GM10266 (cell line): ENCODE results near the gene MACF1.

Experiments used
- DNase-seq: peaks from one replicate; pipeline ENCODE4 v3.0.0; 2012; ENCODE audit errors: extremely low spot score
- TF ChIP-seq, protein P1 (sequence below): IDR thresholded peaks from 2 replicates; pipeline ENCODE4 v1.5.1; 2012; ENCODE audit warnings: mild to moderate bottlenecking, low read depth; ENCODE audit not compliant: control insufficient read depth, insufficient read depth; ENCODE audit errors: missing control alignments

MACF1 gene

DNA sequence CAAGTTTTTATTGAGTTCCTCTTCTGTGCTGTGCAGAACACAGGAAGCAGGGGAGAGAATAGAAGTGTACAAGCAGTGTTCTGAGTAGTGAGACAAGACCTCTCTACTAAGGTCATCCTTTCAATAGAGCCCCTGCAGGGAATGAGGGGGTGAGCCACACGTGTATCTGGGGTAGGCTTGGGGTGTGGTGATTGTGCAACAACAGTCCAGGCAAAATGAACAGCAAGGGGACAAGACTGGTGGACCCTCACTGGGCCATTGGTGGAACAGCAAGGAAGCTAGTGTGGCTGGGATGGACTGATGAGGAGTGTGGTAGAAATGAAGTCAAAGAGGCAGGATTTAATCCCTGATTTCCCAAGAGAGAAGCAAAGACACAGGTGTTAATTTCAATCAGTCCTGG, 278.8 kb downstream of the MACF1 start:
- DNase-seq = no peak
- TF ChIP-seq, protein P1, sequence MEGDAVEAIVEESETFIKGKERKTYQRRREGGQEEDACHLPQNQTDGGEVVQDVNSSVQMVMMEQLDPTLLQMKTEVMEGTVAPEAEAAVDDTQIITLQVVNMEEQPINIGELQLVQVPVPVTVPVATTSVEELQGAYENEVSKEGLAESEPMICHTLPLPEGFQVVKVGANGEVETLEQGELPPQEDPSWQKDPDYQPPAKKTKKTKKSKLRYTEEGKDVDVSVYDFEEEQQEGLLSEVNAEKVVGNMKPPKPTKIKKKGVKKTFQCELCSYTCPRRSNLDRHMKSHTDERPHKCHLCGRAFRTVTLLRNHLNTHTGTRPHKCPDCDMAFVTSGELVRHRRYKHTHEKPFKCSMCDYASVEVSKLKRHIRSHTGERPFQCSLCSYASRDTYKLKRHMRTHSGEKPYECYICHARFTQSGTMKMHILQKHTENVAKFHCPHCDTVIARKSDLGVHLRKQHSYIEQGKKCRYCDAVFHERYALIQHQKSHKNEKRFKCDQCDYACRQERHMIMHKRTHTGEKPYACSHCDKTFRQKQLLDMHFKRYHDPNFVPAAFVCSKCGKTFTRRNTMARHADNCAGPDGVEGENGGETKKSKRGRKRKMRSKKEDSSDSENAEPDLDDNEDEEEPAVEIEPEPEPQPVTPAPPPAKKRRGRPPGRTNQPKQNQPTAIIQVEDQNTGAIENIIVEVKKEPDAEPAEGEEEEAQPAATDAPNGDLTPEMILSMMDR = no peak

DNA sequence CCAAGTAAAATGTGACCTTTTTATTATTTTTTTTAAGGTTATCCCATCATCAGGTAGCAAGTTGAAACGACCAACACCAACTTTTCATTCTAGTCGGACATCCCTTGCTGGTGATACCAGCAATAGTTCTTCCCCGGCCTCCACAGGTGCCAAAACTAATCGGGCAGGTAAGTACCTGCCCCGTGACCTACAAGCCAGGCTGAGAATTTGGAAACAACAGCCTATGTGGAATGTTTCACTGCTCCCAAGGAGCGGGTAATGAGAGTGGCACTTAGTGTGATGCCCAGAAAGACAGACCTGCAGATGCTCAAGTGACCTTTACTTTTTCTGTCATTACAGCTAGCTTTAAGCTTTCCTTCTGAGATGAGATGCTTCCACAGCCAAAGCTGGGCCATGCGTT, 280.1 kb downstream of the MACF1 start:
- no peak for DNase-seq
- TF ChIP-seq, protein P1 = no peak

DNA sequence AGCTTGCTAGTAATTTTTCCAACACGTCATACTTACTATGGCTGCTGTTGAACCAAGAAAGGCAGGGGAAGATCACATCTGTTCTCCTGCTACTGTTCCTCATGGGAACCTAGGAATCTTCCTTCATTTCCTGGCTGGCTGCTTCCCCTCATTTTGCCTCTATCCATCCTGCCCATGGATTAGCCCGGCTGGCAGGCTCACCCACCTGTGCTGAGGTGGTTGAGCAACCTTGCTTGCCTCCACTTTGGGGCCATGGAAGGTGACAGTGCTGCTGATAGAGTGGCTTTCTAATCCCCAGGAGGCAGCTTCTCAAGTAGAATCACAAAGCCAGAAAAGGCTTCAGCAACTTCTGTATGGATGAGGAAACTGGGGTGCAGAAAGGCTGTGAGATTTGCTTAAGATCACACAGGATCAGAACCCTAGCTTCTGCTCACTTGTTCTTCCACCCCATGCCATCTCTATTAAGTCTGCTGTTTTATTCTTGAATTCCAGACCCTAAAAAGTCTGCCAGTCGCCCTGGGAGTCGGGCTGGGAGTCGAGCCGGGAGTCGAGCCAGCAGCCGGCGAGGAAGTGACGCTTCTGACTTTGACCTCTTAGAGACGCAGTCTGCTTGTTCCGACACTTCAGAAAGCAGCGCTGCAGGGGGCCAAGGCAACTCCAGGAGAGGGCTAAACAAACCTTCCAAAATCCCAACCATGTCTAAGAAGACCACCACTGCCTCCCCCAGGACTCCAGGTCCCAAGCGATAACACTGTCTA, 280.7 kb downstream of the MACF1 start:
- TF ChIP-seq, protein P1 = no peak
- no peak for DNase-seq

DNA sequence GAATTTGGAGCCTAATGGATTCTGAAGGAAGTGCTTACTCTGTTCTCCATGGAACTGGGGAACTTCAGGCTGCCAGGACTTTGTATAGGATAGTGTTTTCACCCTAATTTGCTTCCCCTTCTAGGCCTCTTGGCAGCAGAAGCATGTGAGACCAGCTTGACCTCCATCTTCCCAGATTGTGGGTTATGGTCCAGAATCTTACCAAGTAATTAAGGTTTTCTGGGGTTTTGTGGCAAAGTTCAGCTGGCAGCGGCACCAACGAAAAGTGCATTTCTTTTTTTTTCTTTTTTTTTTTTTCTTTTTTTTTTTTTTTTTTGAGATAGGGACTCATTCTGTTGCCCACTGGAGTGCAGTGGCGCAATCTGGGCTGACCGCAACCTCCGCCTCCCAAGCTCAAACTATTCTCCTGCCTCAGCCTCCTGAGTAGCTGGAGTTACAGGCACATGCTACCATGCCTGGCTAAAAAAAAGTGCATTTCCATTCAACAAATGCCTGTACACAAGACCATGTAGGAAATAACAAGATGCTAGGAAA, 283.6 kb downstream of the MACF1 start:
- TF ChIP-seq, protein P1 = no peak
- DNase-seq = no peak

DNA sequence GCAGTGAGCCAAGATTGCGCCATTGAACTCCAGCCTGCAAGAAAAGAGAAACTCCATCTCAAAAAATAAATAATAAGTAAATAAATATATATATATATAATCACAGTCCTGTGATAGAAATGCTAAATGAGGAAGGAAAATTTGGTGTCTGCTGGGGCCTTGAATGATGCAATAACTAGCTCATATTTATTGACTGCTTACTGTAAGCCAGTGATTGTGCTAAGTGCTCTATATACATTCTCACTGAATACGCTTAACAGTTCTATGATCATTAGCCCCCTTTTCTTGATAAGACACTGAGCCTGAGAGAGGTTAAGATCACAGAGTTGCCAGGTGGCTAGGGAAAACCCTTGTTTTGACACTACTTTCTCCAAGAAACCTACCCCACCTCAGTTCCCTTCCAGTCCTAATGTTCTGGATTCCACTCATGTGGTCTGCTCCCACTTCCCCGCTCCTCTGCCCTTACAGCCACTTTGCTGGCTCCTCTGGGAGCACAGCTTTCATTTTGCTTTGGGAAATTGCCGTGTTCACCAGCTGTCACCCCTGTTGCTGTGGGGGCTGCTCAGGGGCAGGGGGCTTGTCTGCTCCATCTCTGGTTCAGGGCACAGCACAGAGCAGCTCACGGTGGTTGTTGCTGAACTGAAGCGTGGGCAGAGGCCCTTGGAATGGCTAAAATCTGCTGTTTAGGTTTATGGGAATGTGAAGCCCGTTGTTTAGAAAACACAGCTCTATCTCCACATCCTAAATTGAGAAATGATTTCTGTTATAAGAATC, 284.5 kb downstream of the MACF1 start:
- no peak for DNase-seq
- TF ChIP-seq, protein P1 = no peak

DNA sequence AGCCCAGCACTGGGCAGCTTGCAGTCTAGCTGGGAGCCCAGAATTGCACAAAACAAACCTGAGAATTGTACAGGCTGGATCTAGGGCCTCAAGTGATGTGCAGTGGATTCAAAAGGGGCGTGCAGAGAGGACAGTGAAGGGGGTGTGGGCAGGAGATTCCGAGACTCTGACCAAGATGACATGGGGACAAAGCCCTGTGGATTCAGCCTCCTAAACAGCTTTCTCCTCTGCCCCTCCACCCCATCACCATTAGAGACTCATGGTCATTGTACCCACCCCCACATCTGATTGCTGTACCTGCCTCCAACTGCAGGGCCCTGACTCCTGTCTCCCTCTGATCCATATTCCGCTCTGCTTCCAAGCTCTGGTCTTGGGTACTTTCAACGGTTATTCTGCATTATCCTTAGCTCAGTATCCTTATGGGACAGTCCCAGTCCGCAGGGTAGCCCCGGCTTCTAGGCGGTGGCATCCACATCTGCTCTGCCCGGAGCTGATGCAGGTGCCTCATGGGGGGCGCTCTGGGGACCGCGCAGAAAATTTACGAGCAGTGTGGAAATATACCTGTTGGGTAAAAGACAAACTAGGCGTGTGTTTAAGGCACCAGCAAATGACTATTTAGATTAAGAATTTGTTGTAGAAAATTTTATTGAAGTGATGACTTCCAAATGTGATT, 285.2 kb downstream of the MACF1 start:
- DNase-seq = no peak

More for the DNA sequence above, 285.2 kb downstream of the MACF1 start:
- TF ChIP-seq, protein P1 = no peak
